Activated naive CD4-positive, alpha-beta T cell (primary cell): Measurements from ENCODE around the gene RUBCNL.

Source experiments
- DNase-seq, 4 experiments: peaks; one replicate each; lab custom pipeline; 2025; lab: John Stamatoyannopoulos, UW

RUBCNL gene

GRCh38 chr13:46340631-46341111, 46.4 kb downstream of the RUBCNL start:
- no peak for DNase-seq

- no peak for DNase-seq
These were observed 47.0 kb downstream of the RUBCNL start for GRCh38 chr13:46340011-46340410.

GRCh38 chr13:46339035-46339666, 47.9 kb downstream of the RUBCNL start:
- no peak for DNase-seq

GRCh38 chr13:46337700-46338099, 49.4 kb downstream of the RUBCNL start:
- no peak for DNase-seq

GRCh38 chr13:46334035-46334822, 52.8 kb downstream of the RUBCNL start:
- DNase-seq = no peak

- no peak for DNase-seq
These were observed 54.3 kb downstream of the RUBCNL start for GRCh38 chr13:46332772-46333171.

- DNase-seq = no peak
These were observed 57.4 kb downstream of the RUBCNL start for GRCh38 chr13:46329624-46330023.

GRCh38 chr13:46327246-46327645, 59.8 kb downstream of the RUBCNL start:
- DNase-seq = no peak

GRCh38 chr13:46324976-46325375, 62.1 kb downstream of the RUBCNL start:
- DNase-seq = no peak

- DNase-seq = peak; percentile 2 to 63 (median 30)
These were observed 65.4 kb downstream of the RUBCNL start for GRCh38 chr13:46321494-46322225.

GRCh38 chr13:46320821-46321220, 66.2 kb downstream of the RUBCNL start:
- DNase-seq = no peak

- no peak for DNase-seq
These were observed 66.6 kb downstream of the RUBCNL start for GRCh38 chr13:46320406-46320805.

GRCh38 chr13:46318986-46319385, 68.1 kb downstream of the RUBCNL start:
- no peak for DNase-seq

GRCh38 chr13:46317120-46317519, 69.9 kb downstream of the RUBCNL start:
- DNase-seq = no peak

- DNase-seq = no peak
These were observed 71.5 kb downstream of the RUBCNL start for GRCh38 chr13:46315491-46316075.

- DNase-seq = no peak
These were observed 72.0 kb downstream of the RUBCNL start for GRCh38 chr13:46315036-46315435.

- DNase-seq = no peak
These were observed 72.5 kb downstream of the RUBCNL start for GRCh38 chr13:46314587-46314986.

- no peak for DNase-seq
These were observed 73.4 kb downstream of the RUBCNL start for GRCh38 chr13:46313432-46314257.

- no peak for DNase-seq
These were observed 74.0 kb downstream of the RUBCNL start for GRCh38 chr13:46313024-46313423.

- DNase-seq = no peak
These were observed 75.8 kb downstream of the RUBCNL start for GRCh38 chr13:46311217-46311616.

GRCh38 chr13:46310066-46310465, 77.0 kb downstream of the RUBCNL start:
- no peak for DNase-seq
